CD8-positive, alpha-beta memory T cell (primary cell): ENCODE measurements around the gene ZNF469. TPM values are rescaled to one million over a fixed set of nuclear protein-coding genes. Genes with fewer than 3 reads are reported as not detected.

Experiments
- CTCF ChIA-PET: fragments of 350-600 bp; sonication (Branson Sonifier 250); formaldehyde crosslinking; loops from one replicate; lab custom pipeline; 2021; ENCODE audit warnings: antibody characterized with exemption; lab: Charles Lee
- POLR2A ChIA-PET: fragments of 350-600 bp; sonication (Branson Sonifier 250); formaldehyde crosslinking; loops from one replicate; lab custom pipeline; 2021; ENCODE audit warnings: antibody characterized with exemption; lab: Charles Lee
- DNase-seq, 5 donors: peaks; one replicate each; pipeline versions ENCODE4 v3.0.0 to v3.0.0-alpha.2; 2020 to 2022; ENCODE audit warnings: mixed read lengths in 1 of 5
- H3K27ac ChIP-seq: one replicate; pipeline ENCODE4 v1.7.0; 2013; ENCODE audit warnings: low read depth, mild to moderate bottlenecking, low read length, moderate library complexity
- H3K27me3 ChIP-seq: 2 replicates; pipeline ENCODE4 v1.7.0; 2013; ENCODE audit warnings: low read length, mild to moderate bottlenecking; ENCODE audit not compliant: insufficient read depth, poor library complexity, severe bottlenecking
- H3K36me3 ChIP-seq: 2 replicates; pipeline ENCODE4 v1.7.0; 2013; ENCODE audit warnings: mild to moderate bottlenecking, low read length, moderate library complexity; ENCODE audit not compliant: insufficient read depth
- H3K4me1 ChIP-seq: 2 replicates; pipeline ENCODE4 v1.7.0; 2013; ENCODE audit warnings: mild to moderate bottlenecking, low read length, moderate library complexity; ENCODE audit not compliant: insufficient read depth
- H3K4me3 ChIP-seq: 2 replicates; pipeline ENCODE4 v1.7.0; 2013; ENCODE audit warnings: mild to moderate bottlenecking, low read length
- H3K9me3 ChIP-seq: 2 replicates; pipeline ENCODE4 v1.7.0; 2013; ENCODE audit warnings: mild to moderate bottlenecking, low read length
- H3K27ac Mint-ChIP-seq, 8 donors: one replicate each; pipeline ENCODE4 v1.8.0; 2020 to 2021; ENCODE audit warnings: mixed read lengths in 8 of 8, mild to moderate bottlenecking in 6 of 8, inconsistent platforms in 3 of 8, moderate library complexity in 3 of 8
- H3K27me3 Mint-ChIP-seq, 2 donors: one replicate each; pipeline ENCODE4 v1.8.0; 2020 to 2021; ENCODE audit warnings: mixed read lengths in 2 of 2, mild to moderate bottlenecking in 1 of 2, moderate library complexity in 1 of 2
- H3K36me3 Mint-ChIP-seq, 3 donors: one replicate each; pipeline ENCODE4 v1.8.0; 2020 to 2021; ENCODE audit warnings: mixed read lengths in 3 of 3, inconsistent platforms in 1 of 3, mild to moderate bottlenecking in 1 of 3
- H3K4me1 Mint-ChIP-seq, 3 donors: one replicate each; pipeline ENCODE4 v1.8.0; 2020 to 2021; ENCODE audit warnings: mixed read lengths in 3 of 3, inconsistent platforms in 1 of 3, mild to moderate bottlenecking in 1 of 3
- H3K4me3 Mint-ChIP-seq, 7 donors: one replicate each; pipeline ENCODE4 v1.8.0; 2020 to 2021; ENCODE audit warnings: mixed read lengths in 7 of 7, mild to moderate bottlenecking in 6 of 7, moderate library complexity in 4 of 7, inconsistent platforms in 2 of 7
- H3K9me3 Mint-ChIP-seq, 5 donors: one replicate each; pipeline ENCODE4 v1.8.0; 2020 to 2022; ENCODE audit warnings: mixed read lengths in 5 of 5, mild to moderate bottlenecking in 3 of 5, moderate library complexity in 2 of 5, inconsistent platforms in 1 of 5
- polyA plus RNA-seq: library from polyadenylated mRNA; unstranded; fragments of 300-500 nt; fragmentation: Illumina TruSeq; gene quantifications from one replicate; pipeline ENCODE4 v1.2.3, GENCODE V29; 2021
- total RNA-seq, 2 experiments: library from RNA; stranded (reverse); gene quantifications; one replicate each; pipeline ENCODE4 v1.2.3, GENCODE V29; 2021

Gene ZNF469, protein sequence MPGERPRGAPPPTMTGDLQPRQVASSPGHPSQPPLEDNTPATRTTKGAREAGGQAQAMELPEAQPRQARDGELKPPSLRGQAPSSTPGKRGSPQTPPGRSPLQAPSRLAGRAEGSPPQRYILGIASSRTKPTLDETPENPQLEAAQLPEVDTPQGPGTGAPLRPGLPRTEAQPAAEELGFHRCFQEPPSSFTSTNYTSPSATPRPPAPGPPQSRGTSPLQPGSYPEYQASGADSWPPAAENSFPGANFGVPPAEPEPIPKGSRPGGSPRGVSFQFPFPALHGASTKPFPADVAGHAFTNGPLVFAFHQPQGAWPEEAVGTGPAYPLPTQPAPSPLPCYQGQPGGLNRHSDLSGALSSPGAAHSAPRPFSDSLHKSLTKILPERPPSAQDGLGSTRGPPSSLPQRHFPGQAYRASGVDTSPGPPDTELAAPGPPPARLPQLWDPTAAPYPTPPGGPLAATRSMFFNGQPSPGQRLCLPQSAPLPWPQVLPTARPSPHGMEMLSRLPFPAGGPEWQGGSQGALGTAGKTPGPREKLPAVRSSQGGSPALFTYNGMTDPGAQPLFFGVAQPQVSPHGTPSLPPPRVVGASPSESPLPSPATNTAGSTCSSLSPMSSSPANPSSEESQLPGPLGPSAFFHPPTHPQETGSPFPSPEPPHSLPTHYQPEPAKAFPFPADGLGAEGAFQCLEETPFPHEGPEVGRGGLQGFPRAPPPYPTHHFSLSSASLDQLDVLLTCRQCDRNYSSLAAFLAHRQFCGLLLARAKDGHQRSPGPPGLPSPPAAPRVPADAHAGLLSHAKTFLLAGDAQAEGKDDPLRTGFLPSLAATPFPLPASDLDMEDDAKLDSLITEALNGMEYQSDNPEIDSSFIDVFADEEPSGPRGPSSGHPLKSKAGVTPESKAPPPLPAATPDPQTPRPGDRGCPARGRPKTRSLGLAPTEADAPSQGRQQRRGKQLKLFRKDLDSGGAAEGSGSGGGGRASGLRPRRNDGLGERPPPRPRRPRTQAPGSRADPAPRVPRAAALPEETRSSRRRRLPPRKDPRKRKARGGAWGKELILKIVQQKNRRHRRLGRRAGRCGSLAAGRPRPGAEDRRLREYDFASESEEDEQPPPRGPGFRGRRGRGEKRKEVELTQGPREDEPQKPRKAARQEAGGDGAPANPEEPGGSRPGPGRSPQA (N-terminal part only)
- total RNA-seq (1 to 10 TPM; 1.5 to 1.7 TPM), polyA plus RNA-seq (0.23 TPM)

DNA sequence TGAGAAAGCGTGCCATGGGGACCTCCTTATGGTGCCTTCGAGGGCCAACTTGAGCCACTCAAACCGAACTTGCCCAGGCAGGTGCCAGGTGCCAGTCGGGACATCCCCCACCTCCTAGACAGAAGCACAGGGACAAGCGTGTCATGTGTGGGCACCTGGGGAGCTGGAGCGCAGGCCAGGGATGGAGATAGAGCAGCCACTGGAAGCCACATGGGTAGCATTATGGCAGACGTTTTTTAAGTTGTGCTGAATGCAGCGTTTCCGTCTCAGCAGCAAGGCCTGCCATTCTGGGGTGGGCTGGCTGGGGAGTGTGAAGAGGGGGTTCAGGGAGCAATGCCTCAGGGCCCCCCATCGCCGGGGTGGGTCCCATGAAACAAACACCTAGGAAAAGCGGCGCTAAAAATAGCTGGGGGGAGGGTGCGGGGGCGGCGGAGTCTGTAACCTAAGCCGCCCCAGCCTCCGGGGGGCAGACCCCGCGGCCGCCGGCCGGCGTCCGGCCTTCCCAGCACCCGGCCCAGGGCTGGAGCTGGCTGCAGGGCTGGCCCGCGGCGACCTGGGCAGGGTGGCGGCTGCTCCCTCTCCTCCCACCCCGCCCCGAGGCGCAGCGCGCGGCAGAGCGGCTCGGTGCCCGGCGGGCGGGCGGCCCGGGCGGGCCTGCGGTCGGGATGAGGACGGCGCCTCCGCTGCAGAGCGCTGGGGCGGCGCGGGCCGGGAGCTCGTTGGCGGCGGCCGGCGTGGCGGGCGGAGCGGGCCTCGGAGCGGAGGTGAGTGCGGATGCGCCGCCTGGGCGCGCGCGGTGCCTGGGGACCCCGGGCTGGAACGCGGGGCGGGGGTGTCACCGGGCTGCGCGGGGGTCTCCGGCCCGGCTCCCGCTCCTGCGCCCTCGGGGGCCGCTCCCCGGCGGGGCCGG lies at the start of gene ZNF469:
Gene ZNF469 (plus strand): TSS at position 469 of the 910 bp plus-strand sequence. CDS start 44,512 bp downstream, outside the sequence.
- Histone ChIP-seq H3K4me1 (no peaks in the 10 kb centered on the region), H3K27me3 (peaks cover 21% of the 10 kb centered on the region), H3K36me3 (no peaks in the 10 kb centered on the region), H3K27ac (no peak within 1 kb of the TSS), H3K9me3 (no peaks in the 10 kb centered on the region), H3K4me3 (no peak within 1 kb of the TSS)
- Mint-ChIP-seq H3K4me1 (peaks cover 0 to 11% (median 3%) of the 10 kb centered on the region in 3 donors), H3K36me3 (no peaks in the 10 kb centered on the region), H3K27ac (no peak within 1 kb of the TSS), H3K27me3 (peaks cover 24 to 34% of the 10 kb centered on the region in 2 donors), H3K9me3 (peaks cover 0 to 2% (median 0%) of the 10 kb centered on the region in 5 donors), H3K4me3 (peak within 1 kb of the TSS in 4 of 7 donors; percentile 39 to 86 (median 46))
- ChIA-PET CTCF (no interaction called here), POLR2A (no interaction called here)
- DNase-seq, result no peak

DNA sequence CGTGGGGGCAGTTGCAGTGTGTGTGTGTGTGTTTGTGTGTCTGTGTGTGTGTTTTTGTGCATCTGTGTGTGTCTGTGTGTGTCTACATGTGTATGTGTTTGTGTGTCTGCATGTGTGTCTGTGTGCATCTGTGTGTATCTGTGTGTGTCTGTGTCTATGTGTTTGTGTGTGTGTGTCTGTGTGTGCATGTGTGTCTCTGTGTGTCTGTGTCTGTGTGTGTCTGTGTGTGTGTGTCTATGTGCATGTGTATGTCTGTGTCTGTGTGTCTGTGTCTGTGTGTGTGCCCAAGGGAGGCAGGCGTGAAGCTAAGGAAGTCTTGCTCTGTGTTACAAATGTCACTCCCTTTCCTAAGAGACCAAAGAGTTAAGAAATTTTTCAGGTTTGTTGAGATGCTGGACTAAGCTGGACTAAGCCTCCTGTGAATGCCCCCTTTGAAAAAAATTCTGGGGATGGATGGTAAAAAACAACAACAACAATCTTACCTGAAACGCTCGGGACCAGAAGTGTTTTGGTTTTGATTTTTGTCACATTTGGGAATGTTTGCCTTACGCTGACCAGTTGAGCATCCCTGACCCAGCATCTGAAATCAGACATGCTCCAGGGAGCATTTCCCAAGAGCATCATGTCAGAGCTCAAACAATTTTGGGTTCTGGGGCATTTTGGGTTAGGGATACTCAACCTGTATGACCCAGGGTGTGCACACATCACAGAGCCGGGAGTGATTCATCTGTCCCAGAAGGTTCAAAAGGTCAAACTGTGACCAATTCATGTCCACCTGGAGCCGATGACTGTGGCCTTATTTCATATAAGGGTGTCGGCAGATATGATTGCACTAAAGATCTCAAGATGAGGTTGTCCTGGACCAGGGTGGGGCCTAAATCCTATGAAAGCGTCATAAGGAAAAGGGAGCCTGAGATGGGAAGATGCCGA lies 48.6 kb upstream of the ZNF469 start:
- Mint-ChIP-seq H3K27me3 (peaks cover 7 to 12% of the 10 kb centered on the region in 2 donors), H3K27ac (no peak overlapping the region)
- POLR2A ChIA-PET, result no interaction called here

DNA sequence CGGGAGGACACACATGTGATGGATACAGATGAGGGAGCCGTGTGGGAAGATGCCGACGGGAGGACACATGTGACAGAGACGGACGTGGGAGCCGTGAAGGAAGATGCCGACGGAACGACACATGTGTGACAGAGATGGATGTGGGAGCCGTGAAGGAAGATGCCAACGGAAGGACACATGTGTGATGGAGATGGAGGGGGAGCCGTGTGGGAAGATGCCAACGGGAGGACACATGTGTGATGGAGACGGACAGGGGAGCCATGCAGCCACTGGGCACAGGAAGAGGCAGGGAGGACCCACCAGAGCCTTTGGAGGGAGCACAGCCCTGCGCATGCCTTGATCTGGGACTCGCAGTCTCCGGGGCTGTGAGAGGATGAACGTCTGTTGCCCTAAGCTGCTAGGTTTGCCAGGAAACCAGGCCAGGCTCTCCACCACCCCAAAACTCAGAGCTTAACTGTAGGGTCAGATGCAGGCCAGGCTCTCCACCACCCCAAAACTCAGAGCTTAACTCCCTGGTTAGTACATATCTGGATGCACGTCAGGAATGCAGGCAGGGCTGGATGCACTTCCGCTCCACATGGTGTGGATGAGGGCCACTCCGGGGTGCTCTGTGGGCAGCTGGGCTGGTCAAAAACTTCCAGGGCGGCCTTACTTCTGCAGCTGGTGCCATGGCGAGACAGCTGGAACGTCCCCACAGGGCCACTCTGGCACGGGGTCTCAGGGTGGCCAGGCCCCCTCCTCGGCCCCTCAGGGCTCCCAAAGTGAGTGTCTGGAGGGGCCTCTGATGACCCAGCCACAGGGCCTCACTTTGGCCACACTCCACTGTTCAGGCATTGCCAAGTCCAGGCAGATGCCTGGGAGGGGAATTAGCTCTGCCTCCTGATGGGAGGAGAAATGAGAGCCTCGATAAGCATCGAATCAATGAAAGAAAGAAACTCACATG lies 47.7 kb upstream of the ZNF469 start:
- H3K4me1 Mint-ChIP-seq, result peaks cover 0 to 4% (median 0%) of the 10 kb centered on the region in 3 donors
- DNase-seq, result no peak
- H3K27ac ChIP-seq, result no peak overlapping the region
- H3K4me3 ChIP-seq, result no peak overlapping the region
- H3K27me3 Mint-ChIP-seq, result peaks cover 7 to 14% of the 10 kb centered on the region in 2 donors
- ChIA-PET CTCF (no interaction called here), POLR2A (no interaction called here)
- no peak overlapping the region for H3K4me3 Mint-ChIP-seq
- no peaks in the 10 kb centered on the region for H3K9me3 Mint-ChIP-seq
- H3K4me1 ChIP-seq, result no peaks in the 10 kb centered on the region
- H3K36me3 ChIP-seq, result no peaks in the 10 kb centered on the region
- no peak overlapping the region for H3K27ac Mint-ChIP-seq
- no peaks in the 10 kb centered on the region for H3K9me3 ChIP-seq
- H3K36me3 Mint-ChIP-seq, result no peaks in the 10 kb centered on the region
- H3K27me3 ChIP-seq, result no peaks in the 10 kb centered on the region

More for the DNA sequence above, 48.6 kb upstream of the ZNF469 start:
- no peak for DNase-seq
- no peaks in the 10 kb centered on the region for H3K9me3 Mint-ChIP-seq
- H3K9me3 ChIP-seq, result no peaks in the 10 kb centered on the region
- CTCF ChIA-PET, result no interaction called here
- H3K36me3 ChIP-seq, result no peaks in the 10 kb centered on the region
- peaks cover 0 to 4% (median 0%) of the 10 kb centered on the region in 3 donors for H3K4me1 Mint-ChIP-seq
- H3K27me3 ChIP-seq, result no peaks in the 10 kb centered on the region
- no peak overlapping the region for H3K4me3 ChIP-seq
- H3K27ac ChIP-seq, result peak overlapping the region; percentile 80
- H3K4me1 ChIP-seq, result no peaks in the 10 kb centered on the region
- no peak overlapping the region for H3K4me3 Mint-ChIP-seq
- no peaks in the 10 kb centered on the region for H3K36me3 Mint-ChIP-seq

DNA sequence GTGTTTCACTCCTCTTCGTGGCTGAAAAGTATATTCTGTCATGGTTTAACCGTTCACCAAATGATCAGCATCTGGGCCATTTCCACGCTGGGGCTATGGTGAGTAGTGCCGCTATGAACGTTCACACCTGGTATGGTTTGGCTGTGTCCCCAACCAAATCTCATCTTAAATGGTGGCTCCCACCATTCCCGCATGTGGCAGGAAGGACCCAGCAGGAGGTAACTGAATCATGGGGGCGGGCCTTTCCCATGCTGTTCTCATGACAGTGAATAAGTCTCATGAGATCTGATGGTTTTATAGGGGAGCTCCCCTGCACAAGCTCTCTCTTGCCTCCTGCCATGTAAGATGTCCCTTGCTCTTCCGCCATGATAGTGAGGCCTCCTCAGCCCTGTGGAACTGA lies 45.7 kb upstream of the ZNF469 start:
- no peaks in the 10 kb centered on the region for H3K36me3 Mint-ChIP-seq
- POLR2A ChIA-PET, result no interaction called here
- H3K9me3 Mint-ChIP-seq, result no peaks in the 10 kb centered on the region

DNA sequence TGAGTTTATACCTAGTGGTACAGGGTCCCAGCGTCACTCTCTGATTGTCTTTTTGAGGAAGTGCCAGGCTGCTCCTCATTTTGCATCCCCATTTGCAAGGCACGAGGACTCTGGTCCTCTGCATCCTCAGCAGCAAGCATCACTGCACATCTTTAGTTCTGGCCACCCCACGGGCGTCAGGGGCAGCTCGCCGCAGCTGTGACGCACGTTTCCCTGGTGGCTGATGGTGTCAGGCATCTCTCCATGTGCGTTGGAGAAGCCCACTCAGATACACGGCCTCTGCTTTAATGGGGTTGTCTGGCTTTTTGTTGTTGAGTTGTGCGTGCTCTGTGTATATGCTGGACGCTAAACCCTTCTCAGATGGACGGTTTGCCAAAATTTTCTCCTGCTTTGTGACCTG lies 45.2 kb upstream of the ZNF469 start:
- H3K4me3 ChIP-seq, result no peak overlapping the region
- ChIA-PET POLR2A (no interaction called here), CTCF (no interaction called here)
- H3K27me3 ChIP-seq, result no peaks in the 10 kb centered on the region
- Mint-ChIP-seq H3K36me3 (no peaks in the 10 kb centered on the region), H3K4me1 (peaks cover 0 to 4% (median 0%) of the 10 kb centered on the region in 3 donors), H3K27me3 (peaks cover 7 to 18% of the 10 kb centered on the region in 2 donors), H3K27ac (no peak overlapping the region), H3K4me3 (no peak overlapping the region), H3K9me3 (no peaks in the 10 kb centered on the region)
- no peaks in the 10 kb centered on the region for H3K36me3 ChIP-seq
- H3K27ac ChIP-seq, result no peak overlapping the region
- H3K9me3 ChIP-seq, result no peaks in the 10 kb centered on the region
- no peak for DNase-seq
- H3K4me1 ChIP-seq, result no peaks in the 10 kb centered on the region

More for the DNA sequence above, 45.7 kb upstream of the ZNF469 start:
- CTCF ChIA-PET, result no interaction called here
- Histone ChIP-seq H3K36me3 (no peaks in the 10 kb centered on the region), H3K4me3 (no peak overlapping the region), H3K27ac (no peak overlapping the region), H3K9me3 (no peaks in the 10 kb centered on the region), H3K4me1 (no peaks in the 10 kb centered on the region), H3K27me3 (no peaks in the 10 kb centered on the region)
- H3K4me1 Mint-ChIP-seq, result peaks cover 0 to 4% (median 0%) of the 10 kb centered on the region in 3 donors
- no peak for DNase-seq
- H3K27me3 Mint-ChIP-seq, result peaks cover 7 to 18% of the 10 kb centered on the region in 2 donors
- no peak overlapping the region for H3K27ac Mint-ChIP-seq
- no peak overlapping the region for H3K4me3 Mint-ChIP-seq

DNA sequence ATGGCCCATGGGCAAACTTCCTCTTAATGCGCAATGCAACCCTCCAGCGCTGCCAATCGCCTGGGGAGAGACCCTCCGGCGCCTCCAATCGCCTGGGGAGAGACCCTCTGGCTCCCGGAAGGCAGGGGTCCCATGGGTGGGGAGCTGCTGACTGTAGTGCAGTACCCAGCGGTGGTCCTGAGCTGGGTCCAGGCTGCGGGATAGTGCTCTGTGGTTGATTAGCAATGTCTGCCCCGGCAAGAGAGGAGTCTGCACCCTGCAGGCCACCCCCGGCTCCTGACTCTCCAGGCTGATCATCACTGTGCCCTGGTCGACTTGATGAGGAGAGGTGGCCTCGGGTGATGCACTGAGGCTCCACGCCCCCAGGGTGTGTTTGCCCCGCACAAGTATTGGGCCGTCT lies 44.6 kb upstream of the ZNF469 start:
- no peak for DNase-seq
- no peaks in the 10 kb centered on the region for H3K36me3 ChIP-seq
- no peak overlapping the region for H3K27ac ChIP-seq
- no peak overlapping the region for H3K4me3 ChIP-seq
- H3K27me3 Mint-ChIP-seq, result peaks cover 7 to 18% of the 10 kb centered on the region in 2 donors
- no peaks in the 10 kb centered on the region for H3K9me3 Mint-ChIP-seq
- no peak overlapping the region for H3K4me3 Mint-ChIP-seq
- no peaks in the 10 kb centered on the region for H3K36me3 Mint-ChIP-seq
- no peaks in the 10 kb centered on the region for H3K4me1 ChIP-seq
- CTCF ChIA-PET, result no interaction called here
- no peaks in the 10 kb centered on the region for H3K9me3 ChIP-seq
- no peak overlapping the region for H3K27ac Mint-ChIP-seq
- POLR2A ChIA-PET, result no interaction called here
- peaks cover 0 to 4% (median 0%) of the 10 kb centered on the region in 3 donors for H3K4me1 Mint-ChIP-seq
- no peaks in the 10 kb centered on the region for H3K27me3 ChIP-seq
